GM12864 (cell line): Measurements from ENCODE around the gene IYD.

Source experiments
- DNase-seq: peaks from one replicate; pipeline ENCODE4 v3.0.0-alpha.2; 2011; ENCODE audit warnings: low read depth
- H3K4me3 ChIP-seq: 2 replicates; pipeline ENCODE4 v1.5.1; 2011; ENCODE audit warnings: mild to moderate bottlenecking, low read depth, low read length, control low read depth
- TF ChIP-seq, protein P1 (sequence below): IDR thresholded peaks from 2 replicates; pipeline ENCODE4 v1.5.1; 2011; ENCODE audit warnings: low read depth, mild to moderate bottlenecking, moderate library complexity, low read length, control low read depth, inconsistent platforms; ENCODE audit errors: missing control alignments

The IYD gene

DNA sequence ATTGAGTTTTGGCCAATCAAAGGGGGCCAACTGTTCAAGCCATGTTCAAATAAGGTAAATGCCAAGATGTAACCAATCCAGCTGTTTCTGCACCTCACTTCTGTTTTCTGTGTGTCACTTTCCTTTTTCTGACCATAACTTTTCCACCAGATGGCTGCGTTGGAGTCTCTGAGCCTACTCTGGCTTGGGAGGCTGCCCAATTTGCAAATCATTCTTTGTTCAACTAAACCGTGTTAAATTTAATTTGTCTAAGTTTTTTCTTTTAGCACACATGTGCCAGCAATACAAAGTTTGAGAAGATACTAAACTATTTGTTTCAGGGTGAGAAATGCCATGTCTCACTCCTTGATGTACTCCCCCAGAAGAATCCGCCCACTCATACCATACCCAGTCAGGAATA is 52.1 kb downstream of the IYD start:
- no peak for DNase-seq
- TF ChIP-seq, protein P1, sequence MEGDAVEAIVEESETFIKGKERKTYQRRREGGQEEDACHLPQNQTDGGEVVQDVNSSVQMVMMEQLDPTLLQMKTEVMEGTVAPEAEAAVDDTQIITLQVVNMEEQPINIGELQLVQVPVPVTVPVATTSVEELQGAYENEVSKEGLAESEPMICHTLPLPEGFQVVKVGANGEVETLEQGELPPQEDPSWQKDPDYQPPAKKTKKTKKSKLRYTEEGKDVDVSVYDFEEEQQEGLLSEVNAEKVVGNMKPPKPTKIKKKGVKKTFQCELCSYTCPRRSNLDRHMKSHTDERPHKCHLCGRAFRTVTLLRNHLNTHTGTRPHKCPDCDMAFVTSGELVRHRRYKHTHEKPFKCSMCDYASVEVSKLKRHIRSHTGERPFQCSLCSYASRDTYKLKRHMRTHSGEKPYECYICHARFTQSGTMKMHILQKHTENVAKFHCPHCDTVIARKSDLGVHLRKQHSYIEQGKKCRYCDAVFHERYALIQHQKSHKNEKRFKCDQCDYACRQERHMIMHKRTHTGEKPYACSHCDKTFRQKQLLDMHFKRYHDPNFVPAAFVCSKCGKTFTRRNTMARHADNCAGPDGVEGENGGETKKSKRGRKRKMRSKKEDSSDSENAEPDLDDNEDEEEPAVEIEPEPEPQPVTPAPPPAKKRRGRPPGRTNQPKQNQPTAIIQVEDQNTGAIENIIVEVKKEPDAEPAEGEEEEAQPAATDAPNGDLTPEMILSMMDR = no peak
- no peak overlapping the region for H3K4me3 ChIP-seq

DNA sequence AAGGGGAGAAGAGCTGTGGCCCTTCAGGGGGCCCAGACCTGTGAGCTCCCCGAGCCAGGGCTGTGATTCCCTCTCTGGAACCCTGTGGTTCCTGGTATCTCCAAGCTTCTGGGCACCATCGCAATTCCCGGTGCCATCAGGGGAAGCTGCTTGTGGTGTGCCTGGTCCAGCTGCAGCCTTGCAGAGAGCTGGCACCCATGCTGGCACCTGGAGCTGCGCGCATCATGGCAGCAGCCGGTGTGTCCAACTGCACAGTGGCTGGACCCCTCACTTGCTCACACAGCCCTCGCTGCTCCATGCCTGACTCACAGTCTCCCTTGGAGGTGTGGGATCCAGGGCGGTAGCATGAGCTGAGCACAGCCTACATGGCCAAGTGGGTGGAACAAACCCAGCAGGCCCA is 56.7 kb downstream of the IYD start:
- TF ChIP-seq, protein P1 = no peak
- no peak for DNase-seq

DNA sequence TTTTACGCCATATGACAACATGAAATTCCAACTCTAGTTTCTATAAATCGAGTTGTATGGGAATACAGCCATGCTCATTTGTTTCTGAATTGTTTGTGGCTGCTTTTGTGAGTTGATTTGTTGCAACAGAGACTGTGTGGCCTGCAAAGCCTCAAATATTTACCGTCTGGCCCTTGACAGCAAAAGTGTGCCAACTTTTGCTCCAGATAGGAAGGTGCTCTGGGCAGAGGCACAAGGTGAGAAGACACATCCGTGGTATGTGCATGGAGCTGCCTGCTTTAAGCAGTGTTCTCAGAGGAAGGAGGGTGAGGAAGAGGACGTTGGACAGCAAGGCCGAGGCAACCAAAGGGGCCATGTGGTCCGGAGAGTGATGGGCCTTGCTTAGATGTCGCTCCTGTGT is 57.4 kb downstream of the IYD start:
- TF ChIP-seq, protein P1 = no peak
- no peak overlapping the region for H3K4me3 ChIP-seq
- no peak for DNase-seq

More for the DNA sequence above, 56.7 kb downstream of the IYD start:
- no peak overlapping the region for H3K4me3 ChIP-seq

DNA sequence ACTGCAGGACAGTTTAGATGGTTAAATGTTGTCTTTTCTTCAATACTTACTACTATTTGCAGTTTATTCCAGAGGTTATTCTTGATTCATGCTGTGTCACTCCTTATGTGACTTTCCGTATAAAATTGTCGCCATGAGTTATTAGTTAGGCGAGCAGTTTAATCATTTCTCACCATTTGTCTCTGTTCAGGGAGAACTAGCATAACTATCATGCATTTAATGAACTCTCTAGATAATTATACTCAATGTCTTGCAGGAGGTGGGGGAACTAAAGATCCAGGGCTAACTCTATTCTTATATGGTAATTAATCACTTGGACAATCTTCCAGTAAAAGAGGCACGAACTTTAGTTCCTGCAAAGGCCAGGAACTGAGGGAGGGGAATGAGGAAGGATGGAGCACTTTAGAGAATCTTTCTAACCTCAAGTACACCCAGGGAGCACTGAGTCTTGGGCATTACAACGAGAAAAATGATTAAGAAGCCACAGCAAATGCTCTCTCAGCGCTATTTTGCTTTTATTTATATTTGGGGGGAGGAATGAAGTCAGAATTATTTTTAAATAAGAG is 58.3 kb downstream of the IYD start:
- TF ChIP-seq, protein P1 = no peak
- no peak for DNase-seq
- no peak overlapping the region for H3K4me3 ChIP-seq

DNA sequence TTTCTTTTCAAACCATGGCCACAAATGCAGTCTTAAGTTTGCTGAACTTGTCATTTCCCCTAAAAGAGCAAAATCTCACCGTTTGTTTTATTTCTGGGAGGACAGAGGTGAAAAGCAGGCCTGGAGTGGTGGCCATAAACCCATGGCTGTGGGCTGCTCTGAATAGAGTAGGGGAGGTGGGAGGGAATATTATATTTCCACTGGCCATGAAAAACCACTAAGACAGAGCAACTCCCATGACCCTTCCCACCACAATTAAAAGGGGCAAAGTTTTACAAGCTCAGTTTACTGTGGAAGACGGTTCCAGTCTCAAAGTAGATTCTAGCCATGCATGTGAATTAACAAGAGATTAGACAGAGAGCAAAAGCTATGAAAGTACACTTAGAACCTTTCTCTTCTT is 59.0 kb downstream of the IYD start:
- DNase-seq = no peak
- TF ChIP-seq, protein P1 = no peak

DNA sequence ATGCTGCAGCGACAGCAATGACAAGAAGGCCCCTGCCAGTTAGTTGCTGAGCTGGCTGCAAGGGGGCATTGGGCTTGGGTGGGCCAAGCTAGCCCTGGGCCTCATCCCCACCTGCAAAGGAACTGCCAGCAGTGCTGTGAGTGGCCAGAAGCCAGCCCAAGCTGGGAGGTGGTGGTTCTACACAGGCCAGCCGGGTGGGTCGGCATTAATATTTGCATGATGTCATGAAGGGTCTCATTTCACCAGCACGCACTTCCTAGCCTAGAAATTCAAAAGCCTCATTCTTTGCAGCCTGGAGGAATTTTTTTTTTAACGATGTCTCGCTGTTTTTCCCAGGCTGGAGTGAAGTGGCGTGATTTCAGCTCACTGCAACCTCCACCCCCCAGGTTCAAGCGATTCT is 62.0 kb downstream of the IYD start:
- TF ChIP-seq, protein P1 = no peak
- H3K4me3 ChIP-seq = no peak overlapping the region
- no peak for DNase-seq

More for the DNA sequence above, 59.0 kb downstream of the IYD start:
- H3K4me3 ChIP-seq = no peak overlapping the region

DNA sequence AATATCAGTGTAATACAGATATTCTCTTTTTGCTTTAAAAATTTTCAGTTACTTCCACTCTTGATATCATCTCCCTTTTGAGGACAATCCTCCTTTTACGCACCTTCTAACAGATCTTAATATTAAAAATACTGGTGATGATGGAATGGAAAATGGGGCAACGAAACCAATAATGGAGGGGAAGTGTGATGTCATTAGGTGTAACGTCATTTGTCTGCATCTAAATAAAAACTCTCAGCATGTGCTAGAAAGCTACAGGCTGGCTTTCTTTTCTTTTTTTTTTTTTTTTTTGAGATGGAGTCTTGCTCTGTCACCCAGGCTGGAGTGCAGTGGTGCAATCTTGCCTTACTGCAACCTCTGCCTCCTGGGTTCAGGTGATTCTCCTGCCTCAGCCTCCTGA is 66.5 kb downstream of the IYD start:
- TF ChIP-seq, protein P1 = no peak
- H3K4me3 ChIP-seq = no peak overlapping the region
- no peak for DNase-seq
